Forelimb muscle (tissue), 1 donor: ENCODE results near the gene HMGXB4. TPM values are rescaled to one million over a fixed set of nuclear protein-coding genes. Genes with fewer than 3 reads are reported as not detected.
A peak's percentile ranks its signal among the peaks of the same experiment; 100 is the strongest.

ENCODE experiments used
- DNase-seq: peaks from one replicate; pipeline ENCODE4 v3.0.0-alpha.2; 2013; ENCODE audit warnings: low read depth
- polyA plus RNA-seq: library from polyadenylated mRNA; unstranded; fragments of 120-200 nt; gene quantifications from one replicate; pipeline ENCODE4 v1.2.1, GENCODE V29; 2013; ENCODE audit not compliant: insufficient read length

HMGXB4 gene
- polyA plus RNA-seq, 1 donor: 13.4 TPM

DNA sequence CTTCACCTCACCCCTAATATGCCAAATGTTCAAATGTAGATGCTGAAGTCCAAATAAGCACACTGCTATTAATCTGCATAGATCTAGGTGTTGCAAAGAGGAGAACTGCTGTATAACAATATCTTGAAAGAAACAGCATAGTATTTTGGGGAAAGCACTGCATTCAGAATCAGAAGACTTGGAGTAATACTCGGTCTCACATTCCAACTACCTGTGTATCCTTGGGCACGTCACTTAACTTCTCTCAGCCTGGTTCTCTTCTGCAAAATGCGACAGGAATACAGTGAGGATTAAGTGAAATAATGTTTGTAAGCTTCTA, 332 bp upstream of the HMGXB4 start:
- DNase-seq: no peak

GRCh38 chr22:35258191-35258988, 1.1 kb downstream of the HMGXB4 start:
- no peak for DNase-seq

GRCh38 chr22:35264986-35265385, 7.7 kb downstream of the HMGXB4 start:
- no peak for DNase-seq

DNA sequence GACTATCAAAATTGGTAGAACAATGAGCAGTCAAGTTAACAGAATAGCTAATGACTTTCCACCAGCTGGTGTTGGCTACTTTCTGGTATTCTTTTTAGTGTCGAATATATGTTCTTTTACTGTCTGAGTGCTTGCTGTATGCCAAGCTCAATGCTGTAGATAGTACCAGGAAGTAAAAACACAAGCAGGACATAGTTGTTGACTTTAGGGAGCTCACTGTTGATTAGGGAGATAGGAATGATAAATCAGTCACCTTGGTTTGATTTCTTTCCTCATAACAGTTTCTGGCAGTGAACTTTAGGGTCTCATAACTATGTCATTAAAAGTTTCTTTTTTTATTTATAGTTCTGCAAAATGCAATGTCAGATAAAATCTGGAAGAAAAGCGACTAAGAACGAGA, 9.0 kb downstream of the HMGXB4 start:
- DNase-seq: no peak

- DNase-seq: no peak
Measured at GRCh38 chr22:35269630-35270029, 12.3 kb downstream of the HMGXB4 start.

DNA sequence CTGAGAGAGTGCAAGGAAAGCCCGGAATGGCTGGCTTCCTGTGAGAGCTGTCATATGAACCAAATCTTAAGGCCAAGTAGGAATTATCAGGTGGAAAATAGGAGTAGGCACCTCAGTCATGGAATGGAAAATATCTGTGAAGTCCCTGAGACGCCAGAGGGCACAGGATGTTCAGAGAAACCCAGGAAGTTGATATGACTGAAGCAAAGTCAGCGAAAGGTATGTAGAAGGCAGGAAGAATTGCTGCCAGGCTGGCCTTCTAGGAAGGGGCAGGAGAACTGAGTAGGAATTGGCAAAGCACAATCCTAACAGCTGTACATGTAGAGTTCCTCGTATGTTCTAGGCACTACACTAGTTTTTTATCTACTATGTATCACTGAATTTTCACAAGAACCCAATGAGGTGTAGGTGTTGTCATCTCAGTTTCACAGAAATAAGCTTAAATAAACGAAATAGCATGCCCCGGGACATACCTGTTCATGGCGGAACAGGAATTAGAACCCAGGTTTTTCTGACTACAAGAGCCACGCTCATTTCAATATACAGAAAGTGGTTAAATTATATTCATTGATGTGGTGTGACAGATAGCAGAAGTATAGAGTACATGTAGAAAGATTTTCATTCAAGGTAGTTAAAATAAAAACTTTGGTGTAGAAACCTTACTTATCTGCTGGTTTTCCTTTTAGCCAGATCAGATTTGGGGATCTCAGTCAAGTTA, 17.0 kb downstream of the HMGXB4 start:
- no peak for DNase-seq

- no peak for DNase-seq
Measured at GRCh38 chr22:35275580-35275979, 18.3 kb downstream of the HMGXB4 start.

- no peak for DNase-seq
Measured at GRCh38 chr22:35276019-35276418, 18.7 kb downstream of the HMGXB4 start.

- DNase-seq: no peak
Measured at GRCh38 chr22:35288116-35288515, 30.8 kb downstream of the HMGXB4 start.

- DNase-seq: no peak
Measured at GRCh38 chr22:35292786-35293185, 35.5 kb downstream of the HMGXB4 start.

GRCh38 chr22:35296051-35296450, 38.8 kb downstream of the HMGXB4 start:
- no peak for DNase-seq

DNA sequence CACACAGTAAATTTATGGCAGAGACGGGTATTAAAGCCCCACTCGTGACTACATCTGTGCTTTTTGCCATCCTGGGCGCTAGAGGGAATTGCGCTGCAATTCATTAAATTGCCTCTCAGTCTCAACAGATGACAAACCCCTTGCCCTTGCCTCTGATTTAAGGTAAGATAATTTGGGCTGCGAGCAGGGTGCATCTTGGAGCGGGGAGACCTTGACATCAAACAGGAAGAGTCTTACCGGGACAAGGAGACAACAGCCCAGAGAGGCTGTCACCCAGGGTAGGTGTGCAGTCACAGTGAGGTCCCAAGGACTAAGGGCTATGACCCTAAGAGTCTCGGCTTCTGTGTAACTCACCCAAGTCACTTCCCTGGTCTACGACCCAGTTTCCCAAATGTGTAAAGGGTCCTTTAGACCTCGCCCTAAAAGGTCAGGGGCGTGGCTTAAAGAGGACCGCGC, 42.0 kb downstream of the HMGXB4 start:
- DNase-seq: no peak

DNA sequence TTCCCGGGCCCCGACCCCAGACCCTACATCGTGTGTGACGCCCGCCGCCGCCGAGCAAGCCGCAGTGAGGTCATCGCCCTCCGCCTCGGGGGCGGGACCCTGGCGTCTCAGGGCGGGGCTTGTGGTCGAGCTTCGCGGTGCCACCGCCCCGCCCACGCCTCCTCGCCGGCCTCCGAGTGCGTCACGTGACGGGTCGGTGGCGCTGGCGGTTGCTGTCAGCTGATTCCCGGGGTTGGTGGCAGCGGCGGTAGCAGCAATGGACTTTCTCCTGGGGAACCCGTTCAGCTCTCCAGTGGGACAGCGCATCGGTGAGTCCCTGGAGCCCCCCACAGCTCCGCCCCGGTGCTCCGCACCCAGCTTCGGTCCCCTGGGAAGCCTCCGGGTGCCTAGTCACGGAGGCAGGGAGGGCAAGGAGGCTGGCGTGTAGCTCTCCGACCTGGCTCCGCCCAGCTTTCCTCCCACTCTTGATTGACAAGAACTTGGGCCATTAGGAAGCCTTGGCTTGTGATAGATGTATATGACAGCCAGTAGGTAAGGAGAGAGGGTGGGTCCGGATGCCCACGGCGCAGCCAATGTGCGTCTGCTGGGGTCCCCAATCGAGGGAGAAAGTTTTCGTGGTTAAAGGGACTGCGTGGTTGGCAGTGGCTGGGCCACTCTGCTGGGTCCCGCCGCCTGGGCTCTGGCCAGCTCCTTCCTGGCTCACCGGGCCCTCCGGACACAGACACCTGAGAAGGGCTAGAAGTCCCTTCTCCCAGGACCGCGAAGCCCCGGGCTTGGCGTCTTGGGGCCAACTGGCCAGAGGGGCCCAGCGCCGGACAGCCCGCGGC, 42.6 kb downstream of the HMGXB4 start, which contains the start of gene TOM1:
TOM1 (plus strand) TSS at position 222 of the 827 bp plus-strand sequence; CDS start at position 257, 35 bp downstream.
- peak; percentile 99 for DNase-seq

DNA sequence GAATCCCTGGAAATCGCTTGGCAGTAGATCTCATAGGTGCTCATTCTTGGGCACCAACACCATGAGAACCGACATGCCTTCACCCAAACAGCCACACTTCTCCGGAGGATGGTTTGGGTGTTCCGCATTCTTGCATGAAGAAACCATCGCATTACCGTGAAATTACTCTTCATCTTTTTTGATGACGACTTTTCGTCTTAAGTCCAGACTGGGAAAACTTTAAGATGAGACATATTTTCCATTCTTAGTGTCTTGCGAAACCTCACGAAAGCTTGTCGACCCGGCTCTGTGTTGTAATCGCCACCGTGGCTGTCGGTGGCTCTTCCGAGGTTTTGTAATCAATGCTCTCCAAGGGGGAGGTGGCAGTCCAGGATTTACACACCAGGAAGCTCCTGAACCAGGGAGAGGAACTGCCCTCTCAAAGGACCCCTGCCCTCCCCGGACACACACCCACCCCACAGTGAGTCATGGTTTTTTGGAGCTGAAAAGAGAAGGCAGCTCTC, 44.1 kb downstream of the HMGXB4 start:
- DNase-seq: no peak

GRCh38 chr22:35303029-35303624, 45.8 kb downstream of the HMGXB4 start:
- no peak for DNase-seq

- DNase-seq: no peak
Measured at GRCh38 chr22:35305525-35306070, 48.3 kb downstream of the HMGXB4 start.

GRCh38 chr22:35306350-35306967, 49.2 kb downstream of the HMGXB4 start:
- DNase-seq: no peak

DNA sequence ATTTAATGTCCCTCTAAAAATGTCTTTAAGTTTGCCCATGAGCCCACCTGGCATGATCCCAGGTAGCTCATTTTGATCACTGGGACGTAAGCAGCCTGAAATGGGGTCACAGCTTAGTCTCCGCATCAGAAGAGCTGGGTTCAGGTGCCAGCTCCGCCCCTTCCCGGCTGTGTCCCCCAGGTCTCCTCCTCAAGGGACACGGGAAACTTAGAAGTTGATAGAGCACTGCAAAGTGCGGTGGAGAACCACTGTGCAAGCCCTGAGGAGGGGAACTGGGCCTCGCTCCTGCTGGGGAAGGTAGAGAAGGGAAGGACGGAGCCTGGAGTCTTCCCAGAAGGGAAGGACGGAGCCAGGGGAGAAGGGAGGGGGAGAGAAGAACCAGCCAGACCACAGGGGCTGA, 50.1 kb downstream of the HMGXB4 start:
- DNase-seq: no peak

- DNase-seq: no peak
Measured at GRCh38 chr22:35307892-35308291, 50.6 kb downstream of the HMGXB4 start.

DNA sequence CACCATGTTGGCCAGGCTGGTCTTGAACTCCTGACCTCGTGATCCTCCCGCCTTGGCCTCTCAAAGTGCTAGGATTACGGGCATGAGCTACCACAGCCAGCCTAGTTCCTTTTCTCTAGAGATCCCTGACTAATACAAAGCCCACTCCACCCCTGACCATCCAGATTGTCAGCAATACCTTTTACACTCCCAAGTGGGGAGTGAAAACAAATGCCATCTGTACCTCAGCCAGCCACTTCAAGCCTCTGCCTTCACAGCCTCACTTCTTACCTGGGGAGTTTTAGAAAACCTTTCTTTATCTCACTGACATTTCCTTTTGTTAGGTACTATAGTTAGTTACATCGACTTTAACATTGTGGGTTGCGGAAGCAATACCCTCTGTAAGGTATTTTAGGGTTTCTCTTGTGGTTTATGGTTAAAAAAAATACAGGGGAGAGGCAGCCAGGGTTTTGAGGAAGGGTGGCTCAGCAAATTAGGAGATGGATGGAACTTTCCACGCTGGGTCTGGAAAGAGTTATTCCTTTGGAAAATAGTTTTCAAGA, 51.3 kb downstream of the HMGXB4 start:
- DNase-seq: no peak
